ENCODE results near the gene SPTBN1. TPM values are rescaled to one million over a fixed set of nuclear protein-coding genes. Genes with fewer than 3 reads are reported as not detected.

SPTBN1 gene
- total and polyA plus RNA-seq, 2 of the 13 experiments (the other 11 are each of a cell fraction or from before 2014, with no cell fraction given) = 123 to 299 TPM

DNA sequence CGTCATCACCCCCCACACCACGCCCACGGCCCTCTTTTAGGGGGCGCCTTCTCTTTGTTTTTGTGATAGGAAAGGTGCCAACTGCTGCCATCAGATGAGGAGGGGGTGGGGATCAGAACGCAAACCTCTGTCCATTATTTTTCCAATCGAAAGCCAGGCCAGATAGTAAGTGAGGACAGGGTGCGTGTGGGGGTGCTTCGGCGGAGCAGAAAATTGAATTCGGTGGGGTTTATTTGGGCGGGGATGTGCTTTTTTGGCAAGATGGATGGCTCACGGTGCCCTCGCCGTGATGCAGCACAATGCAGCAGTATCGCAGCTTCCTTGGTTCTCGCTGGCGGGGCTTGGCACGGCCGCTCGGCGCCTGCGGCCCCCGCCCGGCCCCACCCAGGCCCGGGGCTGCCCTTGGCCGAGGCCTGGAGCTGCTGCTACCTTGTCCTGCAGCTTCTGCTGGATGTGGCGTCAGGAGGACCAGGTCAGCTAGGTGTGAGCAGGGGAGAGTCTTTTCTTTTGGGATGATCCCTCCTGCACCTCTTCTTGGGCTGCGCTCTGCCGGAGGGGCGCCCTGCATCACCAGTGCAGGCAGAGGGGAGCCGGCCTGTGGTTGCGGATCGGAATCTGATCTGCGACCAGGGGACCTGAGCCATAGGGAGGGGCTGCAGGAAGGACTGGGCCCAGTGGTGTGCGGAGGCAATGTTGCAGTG, 1.3 kb downstream of the SPTBN1 start (continued):
- no peak for TF ChIP-seq CCDC6 (CRISPR knock-in tag; IDR thresholded peaks at IDR 0.05)
- no peak for TF ChIP-seq MIXL1 (CRISPR knock-in tag; IDR thresholded peaks at IDR 0.05)
- TF ChIP-seq RARA (CRISPR knock-in tag; IDR thresholded peaks at IDR 0.05) = no peak
- TF ChIP-seq, protein P1, sequence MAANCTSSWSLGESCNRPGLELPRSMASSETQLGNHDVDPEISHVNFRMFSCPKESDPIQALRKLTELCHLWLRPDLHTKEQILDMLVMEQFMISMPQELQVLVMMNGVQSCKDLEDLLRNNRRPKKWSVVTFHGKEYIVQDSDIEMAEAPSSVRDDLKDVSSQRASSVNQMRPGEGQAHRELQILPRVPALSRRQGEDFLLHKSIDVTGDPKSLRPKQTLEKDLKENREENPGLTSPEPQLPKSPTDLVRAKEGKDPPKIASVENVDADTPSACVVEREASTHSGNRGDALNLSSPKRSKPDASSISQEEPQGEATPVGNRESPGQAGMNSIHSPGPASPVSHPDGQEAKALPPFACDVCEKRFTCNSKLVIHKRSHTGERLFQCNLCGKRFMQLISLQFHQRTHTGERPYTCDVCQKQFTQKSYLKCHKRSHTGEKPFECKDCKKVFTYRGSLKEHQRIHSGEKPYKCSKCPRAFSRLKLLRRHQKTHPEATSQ (CRISPR knock-in tag; IDR thresholded peaks at IDR 0.05; ENCODE audit: borderline replicate concordance) = no peak
- TF ChIP-seq ADNP (CRISPR knock-in tag; IDR thresholded peaks at IDR 0.05) = no peak
- TF ChIP-seq ZNF776 (CRISPR knock-in tag; IDR thresholded peaks at IDR 0.05) = no peak
- no peak for TF ChIP-seq ZNF660 (CRISPR knock-in tag; IDR thresholded peaks at IDR 0.05; ENCODE audit: borderline replicate concordance, low read depth)
- 0 out of 2 replicates have a peak, but pooled peaks have one; percentile 45 for TF ChIP-seq ZNF839 (CRISPR knock-in tag; IDR thresholded peaks at IDR 0.05; ENCODE audit: borderline replicate concordance)
- no peak for TF ChIP-seq EED (CRISPR knock-in tag; IDR thresholded peaks at IDR 0.05)
- TF ChIP-seq RERE (CRISPR knock-in tag; IDR thresholded peaks at IDR 0.05; ENCODE audit: low read depth) = no peak
- no peak for TF ChIP-seq ZNF552 (CRISPR knock-in tag; IDR thresholded peaks at IDR 0.05; ENCODE audit: borderline replicate concordance)
- no peak for TF ChIP-seq TBL1XR1 (IDR thresholded peaks at IDR 0.05; ENCODE audit: borderline replicate concordance, low read length, partially characterized antibody)
- no peak for TF ChIP-seq KLF16 (CRISPR knock-in tag; IDR thresholded peaks at IDR 0.05)
- no peak for TF ChIP-seq ZNF781 (CRISPR knock-in tag; IDR thresholded peaks at IDR 0.05; ENCODE audit: borderline replicate concordance, not compliant biosample characterization)
- no peak for TF ChIP-seq ZNF530 (CRISPR knock-in tag; IDR thresholded peaks at IDR 0.05; ENCODE audit: low read depth)
- TF ChIP-seq DRAP1 (CRISPR knock-in tag; IDR thresholded peaks at IDR 0.05) = 0 out of 2 replicates have a peak, but pooled peaks have one; percentile 23
- TF ChIP-seq, protein P2, sequence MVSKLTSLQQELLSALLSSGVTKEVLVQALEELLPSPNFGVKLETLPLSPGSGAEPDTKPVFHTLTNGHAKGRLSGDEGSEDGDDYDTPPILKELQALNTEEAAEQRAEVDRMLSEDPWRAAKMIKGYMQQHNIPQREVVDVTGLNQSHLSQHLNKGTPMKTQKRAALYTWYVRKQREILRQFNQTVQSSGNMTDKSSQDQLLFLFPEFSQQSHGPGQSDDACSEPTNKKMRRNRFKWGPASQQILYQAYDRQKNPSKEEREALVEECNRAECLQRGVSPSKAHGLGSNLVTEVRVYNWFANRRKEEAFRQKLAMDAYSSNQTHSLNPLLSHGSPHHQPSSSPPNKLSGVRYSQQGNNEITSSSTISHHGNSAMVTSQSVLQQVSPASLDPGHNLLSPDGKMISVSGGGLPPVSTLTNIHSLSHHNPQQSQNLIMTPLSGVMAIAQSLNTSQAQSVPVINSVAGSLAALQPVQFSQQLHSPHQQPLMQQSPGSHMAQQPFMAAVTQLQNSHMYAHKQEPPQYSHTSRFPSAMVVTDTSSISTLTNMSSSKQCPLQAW (CRISPR knock-in tag; IDR thresholded peaks at IDR 0.05) = peak; percentile 50; the same call in 1 of the 2 replicates
- no peak for TF ChIP-seq ESRRA (CRISPR knock-in tag; IDR thresholded peaks at IDR 0.05; ENCODE audit: low read depth)
- TF ChIP-seq CEBPG (CRISPR knock-in tag; IDR thresholded peaks at IDR 0.05) = no peak
- no peak for TF ChIP-seq FOXK1 (CRISPR knock-in tag; IDR thresholded peaks at IDR 0.05; ENCODE audit: borderline replicate concordance, low read depth)
- peak; percentile 56 for TF ChIP-seq ASH2L (IDR thresholded peaks at IDR 0.05; ENCODE audit: insufficient read length, low read depth, low read length)
